A549 (cell line): ENCODE data around the gene STXBP2. TPM values are rescaled to one million over a fixed set of nuclear protein-coding genes. Genes with fewer than 3 reads are reported as not detected.
A peak's percentile ranks its signal among the peaks of the same experiment; 100 is the strongest.

Experiments used
- ATAC-seq, 2 experiments: fragments of 200-7000 bp in 1 of 2; fragments of >200 bp in 1 of 2; cut with Nextera tagmentation in 1 of 2; cut with Tn5 transposase in 1 of 2; 3 replicates each; pipeline versions ENCODE4 v1.8.0 to v1.9.1; 2018 to 2020; ENCODE audit warnings: mild to moderate bottlenecking in 1 of 2, moderate library complexity in 1 of 2
- CTCF ChIA-PET: fragments of 300-600 bp; sonication (Branson Sonifier 250); formaldehyde crosslinking; extraction: SDS; loops from one replicate; lab custom pipeline; 2021; ENCODE audit warnings: antibody characterized with exemption, inconsistent platforms; lab: Yijun Ruan, JAX
- POLR2A ChIA-PET: fragments of 350-600 bp; formaldehyde crosslinking; extraction: SDS; loops from one replicate; lab custom pipeline; 2021; ENCODE audit warnings: antibody characterized with exemption, inconsistent platforms; lab: Yijun Ruan, JAX
- DNase-seq, 2 experiments: peaks; one replicate each; pipeline versions ENCODE4 v3.0.0 to v3.0.0-alpha.2; 2011 to 2016; ENCODE audit warnings: low read depth in 1 of 2, low spot score in 1 of 2
- FAIRE-seq: peaks from 2 replicates; lab custom pipeline; 2011; peaks lifted over from hg19 to GRCh38; lab: Jason Lieb, UNC
- H3K27ac ChIP-seq, 2 experiments: fragments of >200 bp; sonication (Bioruptor Twin); formaldehyde crosslinking; 3 replicates each; pipeline ENCODE4 v1.5.1; 2016 to 2017
- H3K4me1 ChIP-seq: fragments of >200 bp; sonication (Bioruptor Twin); formaldehyde crosslinking; 3 replicates; pipeline ENCODE4 v1.6.1; 2016
- H3K4me2 ChIP-seq: fragments of >200 bp; sonication (Bioruptor Twin); formaldehyde crosslinking; 3 replicates; pipeline ENCODE4 v1.6.1; 2016
- H3K4me3 ChIP-seq: fragments of >200 bp; sonication (Bioruptor Twin); formaldehyde crosslinking; 3 replicates; pipeline ENCODE4 v1.5.1; 2016
- H3K9me3 ChIP-seq: fragments of >200 bp; sonication (Bioruptor Twin); formaldehyde crosslinking; 3 replicates; pipeline ENCODE4 v1.6.1; 2016
- CBX2 ChIP-seq: fragments of 200-600 bp; sonication (generic); IDR thresholded peaks from 2 replicates; pipeline ENCODE4 v1.6.1; 2016; ENCODE audit warnings: low read depth, mild to moderate bottlenecking, borderline replicate concordance
- CHD2 ChIP-seq: fragments of 150-350 bp; IDR thresholded peaks from 2 replicates; pipeline ENCODE4 v1.6.1; 2014; ENCODE audit warnings: low read length; ENCODE audit not compliant: partially characterized antibody
- EHMT2 ChIP-seq: fragments of 200-600 bp; sonication (generic); IDR thresholded peaks from 2 replicates; pipeline ENCODE4 v1.6.1; 2016; ENCODE audit warnings: antibody characterized with exemption, low read depth, mild to moderate bottlenecking, moderate library complexity
- ELK1 ChIP-seq: fragments of 150-350 bp; IDR thresholded peaks from 2 replicates; pipeline ENCODE4 v1.6.1; 2014; ENCODE audit warnings: low read depth, mild to moderate bottlenecking, low read length
- EP300 ChIP-seq, 2 experiments: fragments of >200 bp; sonication (Bioruptor Twin); formaldehyde crosslinking; IDR thresholded peaks; 2 replicates in 1 of 2; 3 replicates in 1 of 2; pipeline ENCODE4 v1.6.1; 2016 to 2017
- FOSB ChIP-seq: fragments of 250-450 bp; sonication (Bioruptor Pico); IDR thresholded peaks from 2 replicates; pipeline ENCODE4 v1.5.0; 2020; ENCODE audit warnings: mild to moderate bottlenecking, moderate library complexity
- GATA3 ChIP-seq: IDR thresholded peaks from 2 replicates; pipeline ENCODE4 v1.6.1; 2012; ENCODE audit warnings: borderline replicate concordance
- JUN ChIP-seq, 2 experiments: fragments of >200 bp; sonication (Bioruptor Twin); formaldehyde crosslinking; IDR thresholded peaks; 2 replicates in 1 of 2; 3 replicates in 1 of 2; pipeline ENCODE4 v1.6.1; 2016 to 2017
- JUNB ChIP-seq: fragments of >200 bp; sonication (Bioruptor Twin); formaldehyde crosslinking; IDR thresholded peaks from 2 replicates; pipeline ENCODE4 v1.6.1; 2016
- KDM1A ChIP-seq: fragments of 200-600 bp; sonication (generic); IDR thresholded peaks from 2 replicates; pipeline ENCODE4 v1.6.1; 2016; ENCODE audit warnings: low read depth, mild to moderate bottlenecking
- MYC ChIP-seq: IDR thresholded peaks from 2 replicates; pipeline ENCODE4 v1.6.1; 2012; ENCODE audit warnings: mild to moderate bottlenecking, inconsistent platforms, low read length, improper control_type of control experiment, borderline replicate concordance
- NPAS2 ChIP-seq: fragments of 250-450 bp; sonication (Bioruptor Pico); IDR thresholded peaks from 2 replicates; pipeline ENCODE4 v1.8.0; 2022; ENCODE audit warnings: mild to moderate bottlenecking, moderate library complexity, borderline replicate concordance
- PHF8 ChIP-seq: fragments of 200-600 bp; sonication (generic); IDR thresholded peaks from 2 replicates; pipeline ENCODE4 v1.6.1; 2016; ENCODE audit warnings: low read depth, mild to moderate bottlenecking, antibody characterized with exemption, moderate library complexity, borderline replicate concordance
- POLR2A ChIP-seq: IDR thresholded peaks from 2 replicates; pipeline ENCODE4 v1.6.1; 2012; ENCODE audit warnings: mild to moderate bottlenecking, low read length
- POLR2AphosphoS2 ChIP-seq: conservative IDR thresholded peaks from 2 replicates; pipeline ENCODE4 v1.6.1; 2012; ENCODE audit warnings: low read length, improper control_type of control experiment, inconsistent platforms
- RAD21 ChIP-seq, 2 experiments: fragments of >200 bp in 1 of 2; sonication (Bioruptor Twin) in 1 of 2; formaldehyde crosslinking in 1 of 2; IDR thresholded peaks in 1 of 2; conservative IDR thresholded peaks in 1 of 2; 2 replicates in 1 of 2; 3 replicates in 1 of 2; pipeline ENCODE4 v1.6.1; 2012 to 2018; ENCODE audit warnings: inconsistent platforms in 1 of 2
- RARB ChIP-seq: fragments of 250-450 bp; sonication (Bioruptor Pico); IDR thresholded peaks from 2 replicates; pipeline ENCODE4 v1.8.0; 2021; ENCODE audit warnings: mild to moderate bottlenecking, moderate library complexity
- RCOR1 ChIP-seq: fragments of 150-350 bp; IDR thresholded peaks from 2 replicates; pipeline ENCODE4 v1.6.1; 2014; ENCODE audit warnings: antibody characterized with exemption, low read length, low read depth
- REST ChIP-seq: fragments of 200-600 bp; sonication (generic); IDR thresholded peaks from 2 replicates; pipeline ENCODE4 v1.6.1; 2016; ENCODE audit warnings: antibody characterized with exemption, mild to moderate bottlenecking, moderate library complexity
- RFX5 ChIP-seq: fragments of 450-650 bp; IDR thresholded peaks from 2 replicates; pipeline ENCODE4 v1.7.1; 2014; ENCODE audit warnings: antibody characterized with exemption, mild to moderate bottlenecking, moderate library complexity
- SMC3 ChIP-seq: fragments of >200 bp; sonication (Bioruptor Twin); formaldehyde crosslinking; IDR thresholded peaks from 3 replicates; pipeline ENCODE4 v1.6.1; 2018; ENCODE audit warnings: inconsistent platforms
- SREBF2 ChIP-seq: fragments of 450-650 bp; IDR thresholded peaks from 2 replicates; pipeline ENCODE4 v1.6.1; 2014; ENCODE audit warnings: mild to moderate bottlenecking, moderate library complexity
- TFCP2L1 ChIP-seq: fragments of 250-450 bp; sonication (Bioruptor Pico); IDR thresholded peaks from 2 replicates; pipeline ENCODE4 v1.5.0; 2021; ENCODE audit warnings: mild to moderate bottlenecking
- USF2 ChIP-seq: fragments of 450-650 bp; IDR thresholded peaks from 2 replicates; pipeline ENCODE4 v1.6.1; 2014; ENCODE audit warnings: antibody characterized with exemption
- ZC3H11A ChIP-seq: fragments of 450-650 bp; IDR thresholded peaks from 2 replicates; pipeline ENCODE4 v1.6.1; 2014; ENCODE audit warnings: antibody characterized with exemption, mild to moderate bottlenecking
- ZFP36 ChIP-seq: fragments of 450-650 bp; IDR thresholded peaks from 2 replicates; pipeline ENCODE4 v1.6.1; 2014; ENCODE audit warnings: borderline replicate concordance; ENCODE audit not compliant: partially characterized antibody
- ZNF302 ChIP-seq: fragments of 250-450 bp; sonication (Bioruptor Pico); IDR thresholded peaks from 2 replicates; pipeline ENCODE4 v1.9.0; 2021; ENCODE audit warnings: inconsistent platforms, mild to moderate bottlenecking, moderate library complexity
- WGBS: methylation state at CpG from one replicate; pipeline ENCODE4 v1.1.6; 2017; ENCODE audit errors: missing lambda C conversion rate; 5-methylcytosine and 5-hydroxymethylcytosine counted together
- polyA plus RNA-seq, 4 experiments: library from polyadenylated mRNA; depleted of rRNA in 3 of 4; stranded (reverse); fragments of >200 nt; fragmentation: RNase III in 1 of 4; extraction: RNeasy Plus Mini Kit Qiagen cat#74134 plus additional on column Dnase treatment in 1 of 4; gene quantifications; 2 replicates in 3 of 4; 3 replicates in 1 of 4; pipeline ENCODE4 v1.2.3, GENCODE V29; 2011 to 2017
- TF ChIP-seq, protein P1 (sequence below): IDR thresholded peaks from 2 replicates; pipeline ENCODE4 v1.6.1; 2012
- TF ChIP-seq, protein P2 (sequence below): fragments of >200 bp; sonication (Bioruptor Twin); formaldehyde crosslinking; IDR thresholded peaks from 3 replicates; pipeline ENCODE4 v1.6.1; 2016
- TF ChIP-seq, protein P3 (sequence below): fragments of >200 bp; sonication (Bioruptor Twin); formaldehyde crosslinking; IDR thresholded peaks from 3 replicates; pipeline ENCODE4 v1.5.1; 2016
- TF ChIP-seq, protein P4 (sequence below): IDR thresholded peaks from 2 replicates; pipeline ENCODE4 v1.6.1; 2012; ENCODE audit warnings: low read depth, borderline replicate concordance

The STXBP2 gene
- polyA plus RNA-seq, 2 of the 4 experiments (the other 2 are of a cell fraction), result 41.4 to 47.2 TPM

GRCh38 chr19:7680606-7681339 lies 43.9 kb downstream of the STXBP2 start, which contains the start of gene TRAPPC5:
Gene TRAPPC5 (plus strand): TSS chr19:7680833. CDS start chr19:7682254, 1,421 bp downstream.
- Histone ChIP-seq H3K4me3 (peak within 1 kb of the TSS; percentile 99), H3K27ac (peak within 1 kb of the TSS; percentile 99), H3K9me3 (no peaks in the 10 kb centered on the region), H3K4me1 (peaks cover 10% of the 10 kb centered on the region; the same call in 2 of the 3 replicates), H3K4me2 (peak within 1 kb of the TSS; percentile 100)
- CTCF ChIA-PET, result interaction anchor here (0.6 to 3.2 kb wide), 51 partner anchors 8 to 585 kb away, joined by 3 to 45 read pairs (median 4); partner anchors contain the start of genes CD209, PET100, RETN and STXBP2
- POLR2A ChIA-PET, result interaction anchor here (1.0 to 2.0 kb wide), 2 partner anchors 112 to 119 kb away, joined by 3 to 5 read pairs; no protein-coding TSS in a partner anchor
- no peak for FAIRE-seq
- peak; percentile 39 to 75 for DNase-seq
- 0% methylated on average over 6 of the region's 79 CpGs for WGBS
- ATAC-seq, result peak; percentile 70 to 83
- TF ChIP-seq RARB (CRISPR knock-in tag), result no peak
- no peak for TF ChIP-seq CHD2
- TF ChIP-seq, protein P1, sequence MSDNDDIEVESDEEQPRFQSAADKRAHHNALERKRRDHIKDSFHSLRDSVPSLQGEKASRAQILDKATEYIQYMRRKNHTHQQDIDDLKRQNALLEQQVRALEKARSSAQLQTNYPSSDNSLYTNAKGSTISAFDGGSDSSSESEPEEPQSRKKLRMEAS, result 0 out of 2 replicates have a peak, but pooled peaks have one; percentile 49
- TF ChIP-seq POLR2AphosphoS2, result no peak
- TF ChIP-seq, protein P2, sequence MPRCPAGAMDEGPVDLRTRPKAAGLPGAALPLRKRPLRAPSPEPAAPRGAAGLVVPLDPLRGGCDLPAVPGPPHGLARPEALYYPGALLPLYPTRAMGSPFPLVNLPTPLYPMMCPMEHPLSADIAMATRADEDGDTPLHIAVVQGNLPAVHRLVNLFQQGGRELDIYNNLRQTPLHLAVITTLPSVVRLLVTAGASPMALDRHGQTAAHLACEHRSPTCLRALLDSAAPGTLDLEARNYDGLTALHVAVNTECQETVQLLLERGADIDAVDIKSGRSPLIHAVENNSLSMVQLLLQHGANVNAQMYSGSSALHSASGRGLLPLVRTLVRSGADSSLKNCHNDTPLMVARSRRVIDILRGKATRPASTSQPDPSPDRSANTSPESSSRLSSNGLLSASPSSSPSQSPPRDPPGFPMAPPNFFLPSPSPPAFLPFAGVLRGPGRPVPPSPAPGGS, result 0 out of 3 replicates have a peak, but pooled peaks have one; percentile 35
- TF ChIP-seq ZC3H11A, result no peak
- TF ChIP-seq SREBF2, result no peak
- no peak for TF ChIP-seq USF2
- TF ChIP-seq POLR2A, result peak; percentile 61
- TF ChIP-seq, protein P3, sequence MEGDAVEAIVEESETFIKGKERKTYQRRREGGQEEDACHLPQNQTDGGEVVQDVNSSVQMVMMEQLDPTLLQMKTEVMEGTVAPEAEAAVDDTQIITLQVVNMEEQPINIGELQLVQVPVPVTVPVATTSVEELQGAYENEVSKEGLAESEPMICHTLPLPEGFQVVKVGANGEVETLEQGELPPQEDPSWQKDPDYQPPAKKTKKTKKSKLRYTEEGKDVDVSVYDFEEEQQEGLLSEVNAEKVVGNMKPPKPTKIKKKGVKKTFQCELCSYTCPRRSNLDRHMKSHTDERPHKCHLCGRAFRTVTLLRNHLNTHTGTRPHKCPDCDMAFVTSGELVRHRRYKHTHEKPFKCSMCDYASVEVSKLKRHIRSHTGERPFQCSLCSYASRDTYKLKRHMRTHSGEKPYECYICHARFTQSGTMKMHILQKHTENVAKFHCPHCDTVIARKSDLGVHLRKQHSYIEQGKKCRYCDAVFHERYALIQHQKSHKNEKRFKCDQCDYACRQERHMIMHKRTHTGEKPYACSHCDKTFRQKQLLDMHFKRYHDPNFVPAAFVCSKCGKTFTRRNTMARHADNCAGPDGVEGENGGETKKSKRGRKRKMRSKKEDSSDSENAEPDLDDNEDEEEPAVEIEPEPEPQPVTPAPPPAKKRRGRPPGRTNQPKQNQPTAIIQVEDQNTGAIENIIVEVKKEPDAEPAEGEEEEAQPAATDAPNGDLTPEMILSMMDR, result peak; percentile 88
- TF ChIP-seq EP300 (IDR thresholded peaks at IDR 0.05), result no peak
- TF ChIP-seq GATA3, result no peak
- peak in 1 of 2 experiments; percentile 57; a peak in 1 of 5 replicates for TF ChIP-seq JUN (IDR thresholded peaks at IDR 0.05)
- TF ChIP-seq ZFP36, result no peak
- TF ChIP-seq ELK1, result no peak
- no peak for TF ChIP-seq PHF8
- no peak for TF ChIP-seq NPAS2 (CRISPR knock-in tag)
- TF ChIP-seq CBX2, result no peak
- peak; percentile 76 for TF ChIP-seq SMC3
- TF ChIP-seq, protein P4, sequence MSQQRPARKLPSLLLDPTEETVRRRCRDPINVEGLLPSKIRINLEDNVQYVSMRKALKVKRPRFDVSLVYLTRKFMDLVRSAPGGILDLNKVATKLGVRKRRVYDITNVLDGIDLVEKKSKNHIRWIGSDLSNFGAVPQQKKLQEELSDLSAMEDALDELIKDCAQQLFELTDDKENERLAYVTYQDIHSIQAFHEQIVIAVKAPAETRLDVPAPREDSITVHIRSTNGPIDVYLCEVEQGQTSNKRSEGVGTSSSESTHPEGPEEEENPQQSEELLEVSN, result no peak
- no peak for TF ChIP-seq REST
- TF ChIP-seq TFCP2L1 (CRISPR knock-in tag), result no peak
- no peak for TF ChIP-seq KDM1A
- no peak for TF ChIP-seq ZNF302 (CRISPR knock-in tag)
- peak; percentile 68 to 89 for TF ChIP-seq RAD21 (conservative IDR thresholded peaks at IDR 0.05 in 1 of 2, IDR thresholded peaks at IDR 0.05 in 1 of 2)
- TF ChIP-seq RFX5, result no peak
- TF ChIP-seq EHMT2, result no peak
- no peak for TF ChIP-seq MYC
- no peak for TF ChIP-seq RCOR1
- TF ChIP-seq FOSB (CRISPR knock-in tag), result no peak
- TF ChIP-seq JUNB, result no peak
